ENCODE data around the gene CYP2J2.

DNA sequence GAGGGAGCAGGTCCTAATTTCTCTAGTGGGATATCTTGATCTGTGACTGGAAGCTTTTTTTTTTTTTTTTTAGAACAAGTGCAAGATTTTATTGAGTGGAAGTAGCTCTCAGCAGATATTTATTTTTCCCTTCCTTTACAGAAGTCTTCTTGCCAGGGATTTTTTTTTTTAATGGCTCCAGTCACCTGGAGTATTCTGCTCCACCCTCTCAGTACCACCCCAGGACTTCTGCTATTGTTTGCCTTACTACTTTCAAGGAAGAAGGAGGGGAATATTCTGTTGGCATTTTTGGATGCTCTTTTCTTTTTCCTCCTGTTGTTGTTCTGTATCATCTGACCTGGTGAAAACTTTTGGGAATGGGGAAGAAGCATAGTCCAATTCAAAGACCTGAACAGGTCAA is 23.1 kb upstream of the CYP2J2 start:
- TF ChIP-seq EZH2 (IDR thresholded peaks at IDR 0.05; ENCODE audit: borderline replicate concordance, insufficient read depth, low read length, poor library complexity, severe bottlenecking), result no peak
- no peak for TF ChIP-seq CTCF (IDR thresholded peaks at IDR 0.05; ENCODE audit: poor library complexity, severe bottlenecking)
- no peak for TF ChIP-seq REST (IDR thresholded peaks at IDR 0.05; ENCODE audit: borderline replicate concordance)

Measured in neural cell (in vitro differentiated cells).